NCI-H128 (cell line): ENCODE measurements around the gene IQUB.
"Not testable (repeated sequence)": the region's sequence is repeated elsewhere in the genome, so short reads cannot be mapped to it uniquely, and the experiment has no call there.

Experiments
- DNase-seq: peaks from one replicate; lab custom pipeline; 2025; ENCODE audit not compliant: unreplicated experiment; lab: John Stamatoyannopoulos, UW

Gene IQUB

DNA sequence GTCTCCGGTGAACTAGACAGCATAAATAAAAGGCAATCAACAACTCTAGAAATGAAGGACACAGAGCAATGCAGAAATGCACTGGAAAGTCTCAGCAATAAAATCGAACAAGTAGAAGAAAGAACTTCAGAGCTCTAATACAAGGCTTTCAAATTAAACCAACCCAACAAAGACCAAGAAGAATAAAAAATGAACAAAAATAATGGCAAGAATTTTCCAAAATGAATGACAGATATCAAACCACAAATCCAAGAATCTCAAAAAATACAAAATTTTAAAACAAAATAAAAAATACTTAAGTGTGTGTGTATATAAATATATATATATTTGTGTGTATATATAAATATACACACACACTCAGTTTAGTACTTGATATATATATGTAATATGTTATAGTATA is 110.8 kb downstream of the IQUB start:
- no peak for DNase-seq

DNA sequence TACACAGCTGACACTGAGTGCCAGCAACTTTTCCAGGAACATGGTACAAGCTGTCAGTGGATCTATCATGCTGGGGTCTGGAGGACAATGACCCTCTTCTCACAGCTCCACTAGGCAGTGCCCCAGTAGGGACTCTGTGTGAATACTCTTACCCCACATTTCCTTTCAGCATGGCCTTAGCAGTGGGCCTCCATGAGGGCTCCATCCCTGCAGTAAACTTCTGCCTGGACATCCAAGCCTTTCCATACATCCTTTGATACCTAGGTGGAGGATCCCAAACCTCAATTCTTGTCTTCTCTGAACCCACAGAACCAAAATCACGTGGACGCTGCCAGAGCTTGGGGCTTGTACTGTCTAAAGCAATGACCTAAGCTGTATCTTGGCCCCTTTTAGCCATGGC is 116.8 kb downstream of the IQUB start:
- DNase-seq = no peak

DNA sequence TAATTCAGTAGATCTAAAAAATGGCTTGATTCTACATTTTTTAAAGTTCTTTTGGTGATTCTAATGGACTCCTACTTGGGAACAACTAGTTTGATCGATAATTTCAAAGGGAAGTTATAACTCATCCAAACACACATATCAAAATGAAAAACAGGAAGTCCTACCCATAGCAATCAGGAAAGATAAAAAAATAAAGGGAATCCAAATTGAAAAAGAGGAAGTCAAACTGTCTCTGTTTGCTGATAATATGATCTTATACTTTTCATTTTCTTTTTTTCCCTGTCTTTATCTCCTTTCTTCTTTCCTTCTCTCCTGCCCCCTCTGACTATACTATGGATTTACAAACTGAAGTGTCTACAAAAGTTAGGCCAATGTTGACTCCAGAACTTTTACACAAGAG is 118.8 kb downstream of the IQUB start:
- no peak for DNase-seq

DNA sequence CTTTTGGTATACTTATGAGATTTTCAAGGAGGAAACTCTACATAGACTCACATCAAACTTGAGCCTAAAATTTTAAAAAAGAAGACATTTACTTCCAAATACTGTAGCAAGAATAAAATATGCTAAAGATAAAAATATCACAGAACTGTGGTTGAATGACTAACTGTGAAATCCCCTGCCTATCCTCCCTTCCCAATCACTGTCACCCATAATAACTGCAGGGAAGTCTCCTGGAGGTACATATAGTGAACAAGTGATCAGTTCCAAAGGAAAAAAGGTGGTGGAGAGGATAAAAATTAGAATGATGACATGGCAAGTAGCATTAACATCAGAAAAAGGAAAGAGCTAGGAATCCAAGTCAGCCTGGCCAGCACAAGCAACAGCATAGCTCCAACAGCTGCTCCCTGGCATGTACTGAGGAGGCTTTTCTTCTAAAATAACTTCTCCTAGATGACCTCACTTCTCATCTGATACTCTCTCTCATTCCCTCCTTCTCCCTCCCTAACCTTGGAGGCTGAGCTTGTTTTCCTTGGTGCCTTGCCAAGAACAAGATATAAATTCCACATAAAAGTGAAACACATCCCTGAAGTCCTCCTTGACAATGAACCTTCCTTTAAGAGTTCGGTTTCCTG is 124.0 kb downstream of the IQUB start:
- DNase-seq = no peak

DNA sequence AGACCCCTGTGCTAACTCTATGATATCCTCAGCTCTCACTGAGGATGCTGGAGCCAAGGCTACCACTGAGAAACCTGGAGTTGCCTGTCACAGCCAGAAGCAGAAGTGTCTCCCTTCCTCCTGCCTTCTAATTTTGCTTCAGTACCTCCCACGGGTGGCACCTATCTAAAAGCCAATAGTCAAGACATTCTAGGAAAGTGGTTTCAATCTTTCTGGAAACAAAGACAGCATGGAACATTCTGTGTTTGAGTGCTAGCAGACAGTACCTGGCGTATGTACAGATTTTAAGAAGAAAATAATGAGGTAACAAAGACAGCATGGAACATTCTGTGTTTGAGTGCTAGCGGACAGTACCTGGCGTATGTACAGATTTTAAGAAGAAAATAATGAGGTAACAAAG is 126.4 kb downstream of the IQUB start:
- DNase-seq = not testable (repeated sequence)
